Measurements from ENCODE around the gene SYNPO2. TPM values are rescaled to one million over a fixed set of nuclear protein-coding genes. Genes with fewer than 3 reads are reported as not detected.

Gene SYNPO2
- total RNA-seq, 1 donor from 2014 or later: 22.9 TPM

DNA sequence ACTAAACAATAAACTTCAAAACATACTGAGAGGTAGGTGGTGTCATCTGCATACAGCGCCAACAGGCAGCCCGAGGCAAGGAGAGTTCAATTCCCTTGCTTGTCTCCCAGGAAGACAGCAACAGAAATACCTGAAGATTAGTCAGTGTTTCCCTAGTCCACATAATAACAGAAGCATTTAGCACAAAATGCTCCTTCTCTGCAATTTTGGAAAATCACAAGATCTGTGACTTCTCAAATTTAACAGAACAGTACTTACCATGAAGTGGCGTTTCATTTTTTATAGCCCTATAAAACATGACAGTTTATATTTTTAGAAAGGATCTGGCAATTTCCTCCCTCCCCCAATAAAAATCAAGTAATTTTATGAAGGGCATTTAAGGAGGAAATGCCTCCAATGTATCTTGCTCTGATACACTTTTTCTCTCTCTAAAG lies 179.9 kb downstream of the SYNPO2 start:
- H3K36me3 Mint-ChIP-seq: no peaks in the 10 kb centered on the region
- no peaks in the 10 kb centered on the region for H3K27me3 Mint-ChIP-seq
- no peak for DNase-seq (ENCODE audit: extremely low spot score, unreplicated experiment)
- TF ChIP-seq, protein P1, sequence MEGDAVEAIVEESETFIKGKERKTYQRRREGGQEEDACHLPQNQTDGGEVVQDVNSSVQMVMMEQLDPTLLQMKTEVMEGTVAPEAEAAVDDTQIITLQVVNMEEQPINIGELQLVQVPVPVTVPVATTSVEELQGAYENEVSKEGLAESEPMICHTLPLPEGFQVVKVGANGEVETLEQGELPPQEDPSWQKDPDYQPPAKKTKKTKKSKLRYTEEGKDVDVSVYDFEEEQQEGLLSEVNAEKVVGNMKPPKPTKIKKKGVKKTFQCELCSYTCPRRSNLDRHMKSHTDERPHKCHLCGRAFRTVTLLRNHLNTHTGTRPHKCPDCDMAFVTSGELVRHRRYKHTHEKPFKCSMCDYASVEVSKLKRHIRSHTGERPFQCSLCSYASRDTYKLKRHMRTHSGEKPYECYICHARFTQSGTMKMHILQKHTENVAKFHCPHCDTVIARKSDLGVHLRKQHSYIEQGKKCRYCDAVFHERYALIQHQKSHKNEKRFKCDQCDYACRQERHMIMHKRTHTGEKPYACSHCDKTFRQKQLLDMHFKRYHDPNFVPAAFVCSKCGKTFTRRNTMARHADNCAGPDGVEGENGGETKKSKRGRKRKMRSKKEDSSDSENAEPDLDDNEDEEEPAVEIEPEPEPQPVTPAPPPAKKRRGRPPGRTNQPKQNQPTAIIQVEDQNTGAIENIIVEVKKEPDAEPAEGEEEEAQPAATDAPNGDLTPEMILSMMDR (conservative IDR thresholded peaks at IDR 0.05): no peak
- peaks cover 14% of the 10 kb centered on the region for H3K4me1 Mint-ChIP-seq (ENCODE audit: unreplicated experiment)
- peaks cover 5% of the 10 kb centered on the region for H3K9me3 Mint-ChIP-seq
- peak overlapping the region; percentile 77 for H3K4me3 Mint-ChIP-seq
- H3K27ac Mint-ChIP-seq: peak overlapping the region; percentile 73

DNA sequence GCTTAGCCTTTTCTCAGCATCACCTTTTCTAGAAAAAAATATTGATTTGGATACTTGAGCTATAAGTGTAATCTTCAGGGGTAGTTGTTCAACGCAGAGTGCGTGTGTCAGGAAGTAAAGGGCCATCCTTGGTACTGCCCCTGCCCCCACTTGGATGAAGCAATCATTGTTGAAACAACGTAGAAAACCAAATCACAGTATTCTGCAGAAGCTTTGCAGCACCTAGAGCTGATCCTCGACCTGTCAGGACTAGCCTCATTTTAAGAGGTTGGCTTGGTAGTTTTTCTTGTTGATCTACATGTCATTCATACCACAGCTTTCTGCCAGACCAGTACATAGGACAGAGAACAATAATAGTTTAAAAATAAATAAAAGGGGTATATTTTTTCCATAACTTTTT lies 181.6 kb downstream of the SYNPO2 start:
- Mint-ChIP-seq H3K36me3 (no peaks in the 10 kb centered on the region), H3K4me1 (ENCODE audit: unreplicated experiment) (peaks cover 14% of the 10 kb centered on the region), H3K27me3 (no peaks in the 10 kb centered on the region), H3K4me3 (peak overlapping the region; percentile 70), H3K9me3 (peaks cover 5% of the 10 kb centered on the region), H3K27ac (peak overlapping the region; percentile 75)
- no peak for DNase-seq (ENCODE audit: extremely low spot score, unreplicated experiment)
- TF ChIP-seq, protein P1 (conservative IDR thresholded peaks at IDR 0.05): no peak

DNA sequence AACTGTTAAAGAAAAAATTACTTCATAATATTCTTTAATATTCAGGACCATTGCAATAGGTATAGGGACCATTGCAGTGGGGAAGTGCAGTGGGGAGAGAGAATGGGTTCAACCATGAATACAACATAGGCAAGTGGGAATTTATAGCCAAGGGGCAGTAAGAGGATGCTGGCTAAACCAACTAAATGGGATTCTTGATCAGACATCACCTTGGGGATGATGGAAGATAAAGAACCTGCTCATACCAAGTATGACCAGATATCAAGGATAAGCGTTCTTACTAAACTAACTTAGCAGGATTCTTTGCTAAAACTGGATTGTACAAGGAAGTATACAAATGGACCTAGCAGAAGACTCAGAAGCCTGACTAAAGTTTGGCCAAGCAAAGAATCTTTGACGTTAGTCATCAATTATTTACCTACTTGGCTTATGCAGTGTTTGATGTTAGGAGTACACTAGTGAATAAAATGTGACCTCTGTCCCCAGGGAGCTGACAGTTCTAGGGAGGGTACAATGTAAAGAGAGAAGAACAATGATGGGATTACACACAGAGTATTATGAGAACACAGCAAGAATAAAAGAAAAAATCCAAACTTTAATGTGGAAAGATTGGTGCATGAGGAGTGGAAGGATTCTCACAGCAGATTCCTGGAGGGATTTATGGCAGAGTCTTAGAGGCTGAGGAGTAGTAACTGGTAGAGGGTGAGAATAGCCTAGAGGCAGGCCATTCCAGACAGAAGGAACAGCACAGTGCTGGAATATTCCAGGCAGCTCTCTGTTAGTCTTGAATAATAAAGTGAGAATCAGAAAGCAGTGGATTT lies 192.3 kb downstream of the SYNPO2 start:
- peaks cover 5% of the 10 kb centered on the region for H3K9me3 Mint-ChIP-seq
- no peaks in the 10 kb centered on the region for H3K27me3 Mint-ChIP-seq

DNA sequence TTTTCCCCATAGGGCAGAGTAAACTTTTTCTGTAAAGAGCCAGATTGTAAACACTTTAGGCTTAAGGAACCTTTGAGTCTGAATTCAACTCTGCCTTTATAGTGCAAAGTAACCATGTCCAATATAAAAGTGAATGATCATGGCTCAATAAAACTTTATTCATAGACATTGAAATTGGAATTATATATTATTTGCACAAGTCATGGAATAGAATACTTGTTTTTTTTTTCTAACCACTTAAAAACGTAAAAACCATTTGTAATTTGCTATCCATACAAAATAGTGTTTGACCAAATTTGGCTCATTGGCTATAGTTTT lies 192.8 kb downstream of the SYNPO2 start:
- Mint-ChIP-seq H3K4me1 (ENCODE audit: unreplicated experiment) (peaks cover 12% of the 10 kb centered on the region), H3K27me3 (no peaks in the 10 kb centered on the region)
- no peak for DNase-seq (ENCODE audit: extremely low spot score, unreplicated experiment)

More for the DNA sequence above, 192.3 kb downstream of the SYNPO2 start:
- TF ChIP-seq, protein P1 (conservative IDR thresholded peaks at IDR 0.05): no peak
- H3K4me1 Mint-ChIP-seq (ENCODE audit: unreplicated experiment): peaks cover 12% of the 10 kb centered on the region
- no peaks in the 10 kb centered on the region for H3K36me3 Mint-ChIP-seq
- peak overlapping the region; percentile 1 for H3K4me3 Mint-ChIP-seq
- H3K27ac Mint-ChIP-seq: peak overlapping the region; percentile 73
- DNase-seq (ENCODE audit: extremely low spot score, unreplicated experiment): no peak

DNA sequence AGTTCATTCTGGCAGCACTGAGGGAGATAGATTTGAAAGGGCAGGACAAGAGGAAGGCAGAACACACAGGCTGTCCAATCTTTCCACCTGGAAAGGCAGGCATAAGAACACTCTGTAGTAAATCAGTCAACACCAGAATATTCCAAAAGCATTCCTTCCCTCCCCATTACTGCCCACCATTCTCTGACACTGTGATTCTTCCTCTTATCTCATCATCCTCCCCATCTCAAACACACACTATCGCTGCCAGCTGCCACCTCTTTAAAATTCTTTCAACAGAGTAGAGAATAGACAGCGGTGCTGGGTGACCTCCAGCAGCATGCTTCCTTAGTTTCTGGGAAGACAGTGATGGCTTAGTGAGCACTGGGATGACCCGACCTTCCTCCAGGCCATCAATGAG lies 193.3 kb downstream of the SYNPO2 start:
- H3K9me3 Mint-ChIP-seq: peaks cover 5% of the 10 kb centered on the region
- H3K27me3 Mint-ChIP-seq: no peaks in the 10 kb centered on the region
- H3K4me3 Mint-ChIP-seq: no peak overlapping the region
- H3K27ac Mint-ChIP-seq: no peak overlapping the region
- DNase-seq (ENCODE audit: extremely low spot score, unreplicated experiment): no peak
- H3K4me1 Mint-ChIP-seq (ENCODE audit: unreplicated experiment): peaks cover 12% of the 10 kb centered on the region
- no peaks in the 10 kb centered on the region for H3K36me3 Mint-ChIP-seq
- TF ChIP-seq, protein P1 (conservative IDR thresholded peaks at IDR 0.05): no peak

More for the DNA sequence above, 192.8 kb downstream of the SYNPO2 start:
- peak overlapping the region; percentile 73 for H3K27ac Mint-ChIP-seq
- H3K4me3 Mint-ChIP-seq: no peak overlapping the region
- H3K36me3 Mint-ChIP-seq: no peaks in the 10 kb centered on the region
- TF ChIP-seq, protein P1 (conservative IDR thresholded peaks at IDR 0.05): no peak
- peaks cover 5% of the 10 kb centered on the region for H3K9me3 Mint-ChIP-seq
